ENCODE measurements around the gene ALAD. TPM values are rescaled to one million over a fixed set of nuclear protein-coding genes. Genes with fewer than 3 reads are reported as not detected.

ALAD gene
- polyA plus RNA-seq, 1 donor from 2014 or later = 42.9 TPM

DNA sequence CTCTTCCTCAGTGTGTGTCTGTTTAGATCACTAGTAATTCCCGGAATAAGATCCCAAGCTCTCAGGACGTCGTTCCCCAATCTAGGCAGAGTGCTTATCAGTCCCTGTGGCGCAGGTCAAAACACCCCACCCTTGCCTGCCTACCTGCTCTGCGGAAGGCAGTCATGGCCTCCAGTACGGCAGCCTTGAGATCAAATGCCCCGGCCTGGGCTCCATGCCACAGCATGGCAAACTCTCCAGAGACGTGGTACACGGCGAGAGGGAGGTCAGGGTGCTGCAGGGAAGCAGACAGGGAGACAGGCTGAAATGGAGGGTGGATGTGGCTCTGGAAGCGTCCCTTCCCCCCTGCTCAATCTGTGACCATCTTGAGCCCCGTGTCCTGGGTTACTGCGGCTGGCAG is 12.3 kb downstream of the ALAD start:
- no peaks in the 10 kb centered on the region for H3F3A ChIP-seq (ENCODE audit: insufficient read depth, low read length, poor library complexity, severe bottlenecking)
- H3K27me3 ChIP-seq (ENCODE audit: insufficient read depth, low read depth, low read length) = no peaks in the 10 kb centered on the region
- H3K9me3 ChIP-seq (ENCODE audit: low read length) = no peaks in the 10 kb centered on the region
- TF ChIP-seq EZH2 (IDR thresholded peaks at IDR 0.05; ENCODE audit: borderline replicate concordance, insufficient read depth, low read length, poor library complexity, severe bottlenecking) (no peak), POLR2AphosphoS5 (IDR thresholded peaks at IDR 0.05) (no peak), SMC3 (conservative IDR thresholded peaks at IDR 0.05; ENCODE audit: poor library complexity) (no peak), EP300 (conservative IDR thresholded peaks at IDR 0.05; ENCODE audit: poor library complexity, severe bottlenecking) (no peak), TAF1 (IDR thresholded peaks at IDR 0.05; ENCODE audit: low read depth) (no peak), MXI1 (conservative IDR thresholded peaks at IDR 0.05; ENCODE audit: poor library complexity, severe bottlenecking) (no peak)
- TF ChIP-seq, protein P1, sequence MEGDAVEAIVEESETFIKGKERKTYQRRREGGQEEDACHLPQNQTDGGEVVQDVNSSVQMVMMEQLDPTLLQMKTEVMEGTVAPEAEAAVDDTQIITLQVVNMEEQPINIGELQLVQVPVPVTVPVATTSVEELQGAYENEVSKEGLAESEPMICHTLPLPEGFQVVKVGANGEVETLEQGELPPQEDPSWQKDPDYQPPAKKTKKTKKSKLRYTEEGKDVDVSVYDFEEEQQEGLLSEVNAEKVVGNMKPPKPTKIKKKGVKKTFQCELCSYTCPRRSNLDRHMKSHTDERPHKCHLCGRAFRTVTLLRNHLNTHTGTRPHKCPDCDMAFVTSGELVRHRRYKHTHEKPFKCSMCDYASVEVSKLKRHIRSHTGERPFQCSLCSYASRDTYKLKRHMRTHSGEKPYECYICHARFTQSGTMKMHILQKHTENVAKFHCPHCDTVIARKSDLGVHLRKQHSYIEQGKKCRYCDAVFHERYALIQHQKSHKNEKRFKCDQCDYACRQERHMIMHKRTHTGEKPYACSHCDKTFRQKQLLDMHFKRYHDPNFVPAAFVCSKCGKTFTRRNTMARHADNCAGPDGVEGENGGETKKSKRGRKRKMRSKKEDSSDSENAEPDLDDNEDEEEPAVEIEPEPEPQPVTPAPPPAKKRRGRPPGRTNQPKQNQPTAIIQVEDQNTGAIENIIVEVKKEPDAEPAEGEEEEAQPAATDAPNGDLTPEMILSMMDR (IDR thresholded peaks at IDR 0.05; ENCODE audit: poor library complexity, severe bottlenecking) = no peak
- TF ChIP-seq, protein P2, sequence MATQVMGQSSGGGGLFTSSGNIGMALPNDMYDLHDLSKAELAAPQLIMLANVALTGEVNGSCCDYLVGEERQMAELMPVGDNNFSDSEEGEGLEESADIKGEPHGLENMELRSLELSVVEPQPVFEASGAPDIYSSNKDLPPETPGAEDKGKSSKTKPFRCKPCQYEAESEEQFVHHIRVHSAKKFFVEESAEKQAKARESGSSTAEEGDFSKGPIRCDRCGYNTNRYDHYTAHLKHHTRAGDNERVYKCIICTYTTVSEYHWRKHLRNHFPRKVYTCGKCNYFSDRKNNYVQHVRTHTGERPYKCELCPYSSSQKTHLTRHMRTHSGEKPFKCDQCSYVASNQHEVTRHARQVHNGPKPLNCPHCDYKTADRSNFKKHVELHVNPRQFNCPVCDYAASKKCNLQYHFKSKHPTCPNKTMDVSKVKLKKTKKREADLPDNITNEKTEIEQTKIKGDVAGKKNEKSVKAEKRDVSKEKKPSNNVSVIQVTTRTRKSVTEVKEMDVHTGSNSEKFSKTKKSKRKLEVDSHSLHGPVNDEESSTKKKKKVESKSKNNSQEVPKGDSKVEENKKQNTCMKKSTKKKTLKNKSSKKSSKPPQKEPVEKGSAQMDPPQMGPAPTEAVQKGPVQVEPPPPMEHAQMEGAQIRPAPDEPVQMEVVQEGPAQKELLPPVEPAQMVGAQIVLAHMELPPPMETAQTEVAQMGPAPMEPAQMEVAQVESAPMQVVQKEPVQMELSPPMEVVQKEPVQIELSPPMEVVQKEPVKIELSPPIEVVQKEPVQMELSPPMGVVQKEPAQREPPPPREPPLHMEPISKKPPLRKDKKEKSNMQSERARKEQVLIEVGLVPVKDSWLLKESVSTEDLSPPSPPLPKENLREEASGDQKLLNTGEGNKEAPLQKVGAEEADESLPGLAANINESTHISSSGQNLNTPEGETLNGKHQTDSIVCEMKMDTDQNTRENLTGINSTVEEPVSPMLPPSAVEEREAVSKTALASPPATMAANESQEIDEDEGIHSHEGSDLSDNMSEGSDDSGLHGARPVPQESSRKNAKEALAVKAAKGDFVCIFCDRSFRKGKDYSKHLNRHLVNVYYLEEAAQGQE (IDR thresholded peaks at IDR 0.05; ENCODE audit: borderline replicate concordance) = no peak
- no peak overlapping the region for H2AFZ ChIP-seq (ENCODE audit: low read depth, low read length)
- no peaks in the 10 kb centered on the region for H3K9me2 ChIP-seq (ENCODE audit: insufficient read depth, low read length)
- H4K20me1 ChIP-seq (ENCODE audit: insufficient read depth) = no peaks in the 10 kb centered on the region
- H3K4me2 ChIP-seq (ENCODE audit: low read length) = no peak overlapping the region
- no peak overlapping the region for H3K9ac ChIP-seq (ENCODE audit: low read length)
- H3K36me3 ChIP-seq (ENCODE audit: insufficient read depth, low read length) = no peaks in the 10 kb centered on the region
- no peaks in the 10 kb centered on the region for H3K79me2 ChIP-seq (replicated peaks; ENCODE audit: insufficient read depth, low read length)
- H3K27ac ChIP-seq (ENCODE audit: low read length) = no peak overlapping the region
- H3K4me3 ChIP-seq (ENCODE audit: low read length) = no peak overlapping the region

DNA sequence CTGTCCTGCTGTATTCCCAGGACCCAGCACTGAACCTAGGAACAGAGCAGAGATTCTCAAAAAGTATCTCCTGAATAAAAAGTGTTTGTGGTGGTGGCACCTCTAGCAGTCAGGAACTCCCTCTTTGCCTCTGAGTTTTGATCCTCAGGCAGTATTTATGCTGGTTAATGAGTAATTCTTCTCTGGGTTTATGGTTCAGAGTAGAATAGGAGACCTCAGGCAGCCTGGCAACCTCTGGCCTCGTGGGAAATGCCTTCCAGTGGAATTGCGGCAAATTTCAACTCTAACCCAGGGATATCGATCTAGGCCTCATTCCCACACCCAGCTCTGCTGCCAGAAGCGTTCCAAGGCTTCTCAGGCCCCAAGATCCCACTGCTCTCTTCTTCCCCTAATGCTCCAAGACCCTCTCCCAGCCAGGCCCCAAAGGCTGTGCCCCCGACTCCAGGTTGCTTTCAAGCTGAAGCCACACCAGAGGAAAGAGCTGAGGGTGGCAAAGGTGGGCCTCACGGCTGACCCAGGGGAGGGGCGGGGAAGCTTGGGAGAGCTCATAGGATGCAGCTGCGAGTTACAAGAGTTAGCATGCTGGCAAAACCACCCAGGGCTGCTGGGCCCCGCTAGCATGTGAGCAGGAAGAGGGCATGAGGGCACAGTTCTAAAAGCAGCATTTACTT is 13.4 kb downstream of the ALAD start:
- Histone ChIP-seq H3K9me2 (ENCODE audit: insufficient read depth, low read length) (no peaks in the 10 kb centered on the region), H2AFZ (ENCODE audit: low read depth, low read length) (no peak overlapping the region), H3K4me2 (ENCODE audit: low read length) (no peak overlapping the region)

More for the DNA sequence above, 13.4 kb downstream of the ALAD start:
- no peak overlapping the region for H3K9ac ChIP-seq (ENCODE audit: low read length)
- H4K20me1 ChIP-seq (ENCODE audit: insufficient read depth) = no peaks in the 10 kb centered on the region
- H3K79me2 ChIP-seq (replicated peaks; ENCODE audit: insufficient read depth, low read length) = no peaks in the 10 kb centered on the region
- H3F3A ChIP-seq (ENCODE audit: insufficient read depth, low read length, poor library complexity, severe bottlenecking) = no peaks in the 10 kb centered on the region
- no peaks in the 10 kb centered on the region for H3K27me3 ChIP-seq (ENCODE audit: insufficient read depth, low read depth, low read length)
- no peak for TF ChIP-seq POLR2AphosphoS5 (IDR thresholded peaks at IDR 0.05)
- no peaks in the 10 kb centered on the region for H3K9me3 ChIP-seq (ENCODE audit: low read length)
- no peak overlapping the region for H3K27ac ChIP-seq (ENCODE audit: low read length)
- no peak overlapping the region for H3K4me3 ChIP-seq (ENCODE audit: low read length)
- H3K36me3 ChIP-seq (ENCODE audit: insufficient read depth, low read length) = no peaks in the 10 kb centered on the region
